Measurements from ENCODE around the gene ZNF792.
"Not testable (repeated sequence)": the region's sequence is repeated elsewhere in the genome, so short reads cannot be mapped to it uniquely, and the experiment has no call there.

The ZNF792 gene

GRCh38 chr19:34963573-34964406, at the start of gene ZNF792:
Gene ZNF792 (minus strand): TSS chr19:34964229. CDS start chr19:34963662, 567 bp downstream.
- in situ Hi-C loops (cut with MboI; ENCODE audit: low sequenced_read_pairs), result no loop called here

DNA sequence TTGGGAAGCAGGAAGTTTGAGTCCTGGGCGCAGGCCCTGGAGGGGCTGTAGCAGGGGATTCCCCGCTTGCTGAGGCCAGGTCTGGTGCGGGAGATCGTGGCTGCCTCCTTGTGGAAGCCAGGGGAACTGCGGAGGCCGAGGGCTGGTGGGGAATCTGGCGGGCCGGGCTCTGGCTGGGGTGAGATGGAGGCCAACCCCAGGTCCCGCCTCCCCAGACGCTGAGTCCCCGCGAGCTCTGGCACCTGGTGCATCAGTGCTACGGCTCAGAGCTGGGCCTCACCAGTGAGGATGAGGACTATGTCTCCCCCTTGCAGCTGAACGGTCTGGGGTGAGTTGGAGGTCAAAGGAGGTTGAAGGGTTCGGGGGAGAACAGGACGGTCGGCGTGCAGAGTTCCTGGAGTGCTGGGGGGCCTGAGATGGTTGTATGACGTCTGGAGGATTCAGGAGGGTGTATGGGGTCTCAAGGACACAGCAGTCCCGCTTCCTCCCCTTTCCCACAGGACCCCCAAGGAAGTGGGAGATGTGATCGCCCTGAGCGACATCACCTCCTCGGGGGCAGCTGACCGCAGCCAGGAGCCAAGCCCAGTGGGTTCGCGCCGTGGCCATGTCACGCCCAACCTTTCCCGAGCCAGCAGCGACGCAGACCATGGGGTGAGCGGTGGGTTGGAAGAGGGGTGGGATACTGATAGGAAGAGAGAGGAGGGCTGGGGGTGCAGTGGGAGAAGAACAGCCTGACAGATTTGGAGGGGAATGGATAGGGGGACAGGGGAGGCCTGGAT, 49.2 kb upstream of the ZNF792 start:
- in situ Hi-C loops (cut with MboI; ENCODE audit: low sequenced_read_pairs), result no loop called here

- in situ Hi-C loops (cut with MboI; ENCODE audit: low sequenced_read_pairs), result no loop called here
Observed at GRCh38 chr19:35011737-35012682, 48.0 kb upstream of the ZNF792 start.

DNA sequence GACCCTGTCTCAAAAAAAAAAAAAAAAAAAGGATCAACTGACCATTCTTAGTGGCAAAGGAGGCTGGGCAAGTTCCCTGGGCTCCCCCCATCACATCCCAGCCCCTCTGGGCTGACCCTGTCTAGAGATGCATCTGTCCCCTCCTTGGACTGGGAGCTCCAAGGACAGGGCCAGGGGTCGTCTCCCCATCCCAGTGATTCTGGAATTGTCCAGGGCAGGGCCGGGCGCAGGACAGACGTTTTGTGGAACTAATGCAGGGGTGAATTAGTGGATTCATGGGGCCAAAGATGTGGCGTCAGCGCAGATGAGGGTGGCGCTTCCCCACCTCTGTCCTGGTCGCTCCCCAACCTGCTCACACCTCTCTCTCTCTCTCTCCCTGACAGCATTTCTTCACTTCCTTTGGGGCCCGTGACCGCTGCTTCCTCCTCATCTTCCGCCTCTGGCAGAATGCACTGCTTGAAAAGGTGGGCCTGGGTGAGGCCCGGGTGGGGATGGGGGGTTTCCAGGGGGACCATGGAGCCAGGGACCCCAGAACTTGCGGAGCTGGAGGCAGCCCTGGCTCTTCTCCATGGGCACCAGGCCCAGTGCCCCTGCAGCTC, 47.2 kb upstream of the ZNF792 start:
- in situ Hi-C loops (cut with MboI; ENCODE audit: low sequenced_read_pairs), result no loop called here

DNA sequence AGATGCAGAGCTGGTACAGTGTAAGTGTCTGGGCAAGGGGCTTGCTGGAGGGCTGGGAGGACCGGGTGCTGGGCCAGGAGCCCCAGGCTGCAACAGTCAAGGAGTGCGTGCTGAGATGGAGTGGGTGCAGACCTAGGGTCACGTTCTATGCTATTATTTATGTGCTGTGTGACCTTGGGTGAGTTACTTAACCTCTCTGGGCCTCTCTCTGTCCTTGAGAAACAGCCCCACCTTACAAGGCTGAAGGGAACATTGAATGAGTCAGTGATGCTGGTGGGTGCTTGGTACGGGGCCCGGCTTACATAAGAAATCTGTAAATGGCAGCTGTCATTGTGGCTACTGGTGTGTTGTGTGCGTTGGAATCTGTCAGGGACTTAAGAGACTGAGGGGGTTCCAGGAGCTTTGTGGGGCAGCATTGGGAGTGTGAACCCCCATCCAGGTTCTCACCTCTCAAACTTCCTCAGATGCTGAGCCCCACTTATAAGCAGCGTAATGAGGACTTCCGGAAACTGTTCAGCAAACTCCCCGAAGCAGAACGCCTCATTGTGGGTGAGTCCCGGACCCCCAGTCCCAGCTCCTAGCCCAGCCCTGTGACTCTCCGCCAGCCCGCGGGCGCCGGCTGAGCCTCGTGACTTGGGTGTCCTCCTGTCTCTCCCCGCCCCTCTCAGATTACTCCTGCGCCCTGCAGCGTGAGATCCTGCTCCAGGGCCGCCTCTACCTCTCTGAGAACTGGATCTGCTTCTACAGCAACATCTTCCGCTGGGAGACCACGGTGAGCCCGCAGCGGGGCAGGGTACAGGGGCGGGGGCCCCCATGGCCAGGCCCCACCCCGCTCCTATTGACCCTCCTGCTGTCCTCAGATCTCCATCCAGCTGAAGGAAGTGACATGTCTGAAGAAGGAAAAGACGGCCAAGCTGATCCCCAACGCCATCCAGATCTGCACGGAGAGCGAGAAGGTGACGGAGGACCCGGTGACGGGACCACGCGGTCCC, 45.7 kb upstream of the ZNF792 start:
- in situ Hi-C loops (cut with MboI; ENCODE audit: low sequenced_read_pairs), result no loop called here

DNA sequence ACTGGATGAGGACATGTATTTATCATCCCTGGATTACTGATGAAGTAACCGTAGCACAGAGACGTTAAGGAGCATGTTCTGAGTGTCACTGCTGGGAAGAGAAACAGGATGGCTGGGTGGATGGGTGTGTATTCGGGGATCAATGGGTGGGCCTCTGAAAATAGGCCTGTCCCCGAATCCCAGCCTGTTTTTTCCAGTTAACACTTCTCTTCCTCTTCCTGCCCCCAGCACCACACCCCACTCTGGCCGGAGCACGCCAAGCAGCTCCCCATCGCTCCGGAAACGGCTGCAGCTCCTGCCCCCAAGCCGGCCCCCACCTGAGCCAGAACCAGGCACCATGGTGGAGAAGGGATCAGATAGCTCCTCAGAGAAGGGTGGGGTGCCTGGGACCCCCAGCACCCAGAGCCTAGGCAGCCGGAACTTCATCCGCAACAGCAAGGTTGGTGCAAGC, 44.9 kb upstream of the ZNF792 start:
- in situ Hi-C loops (cut with MboI; ENCODE audit: low sequenced_read_pairs), result no loop called here

DNA sequence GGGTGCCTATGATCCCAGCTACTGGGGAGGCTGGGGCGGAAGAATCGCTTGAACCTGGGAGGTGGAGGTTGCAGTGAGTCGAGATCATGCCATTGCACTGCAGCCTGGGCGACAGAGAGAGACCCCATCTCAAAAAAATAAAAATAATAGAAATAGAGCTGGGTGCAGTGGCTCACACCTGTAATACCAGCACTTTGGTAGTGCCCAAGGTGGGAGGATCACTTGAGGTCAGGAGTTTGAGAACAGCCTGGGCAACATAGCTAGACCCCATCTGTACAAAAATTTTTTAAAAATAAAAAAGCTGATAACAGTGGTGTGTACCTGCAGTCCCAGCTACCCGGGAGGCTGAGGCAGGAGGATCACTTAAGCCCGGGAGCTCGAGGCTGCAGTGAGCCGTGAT, 43.4 kb upstream of the ZNF792 start:
- in situ Hi-C loops (cut with MboI; ENCODE audit: low sequenced_read_pairs), result not testable (repeated sequence)

DNA sequence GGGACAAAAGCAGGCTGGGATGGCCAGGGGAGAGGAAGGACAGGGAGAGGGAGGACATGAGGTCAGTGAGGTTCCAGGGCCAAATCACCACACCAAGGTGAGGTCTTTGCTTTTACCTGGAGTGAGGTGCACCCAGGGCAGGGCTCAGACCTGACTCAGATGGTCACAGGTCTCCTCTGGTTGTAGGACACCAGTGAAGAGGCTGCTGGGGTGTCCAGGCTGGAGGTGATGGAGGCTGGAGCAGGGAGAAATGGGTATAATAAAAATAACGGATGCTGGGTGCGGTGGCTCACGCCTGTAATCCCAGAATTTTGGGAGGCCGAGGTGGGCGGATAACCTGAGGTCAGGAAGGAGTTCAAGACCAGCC, 43.0 kb upstream of the ZNF792 start:
- in situ Hi-C loops (cut with MboI; ENCODE audit: low sequenced_read_pairs), result no loop called here

- in situ Hi-C loops (cut with MboI; ENCODE audit: low sequenced_read_pairs), result no loop called here
Observed at GRCh38 chr19:35006342-35006998, 42.4 kb upstream of the ZNF792 start.

- in situ Hi-C loops (cut with MboI; ENCODE audit: low sequenced_read_pairs), result not testable (repeated sequence)
Observed at GRCh38 chr19:35006007-35006341, 41.9 kb upstream of the ZNF792 start.

GRCh38 chr19:35005256-35005977, 41.4 kb upstream of the ZNF792 start:
- in situ Hi-C loops (cut with MboI; ENCODE audit: low sequenced_read_pairs), result no loop called here

DNA sequence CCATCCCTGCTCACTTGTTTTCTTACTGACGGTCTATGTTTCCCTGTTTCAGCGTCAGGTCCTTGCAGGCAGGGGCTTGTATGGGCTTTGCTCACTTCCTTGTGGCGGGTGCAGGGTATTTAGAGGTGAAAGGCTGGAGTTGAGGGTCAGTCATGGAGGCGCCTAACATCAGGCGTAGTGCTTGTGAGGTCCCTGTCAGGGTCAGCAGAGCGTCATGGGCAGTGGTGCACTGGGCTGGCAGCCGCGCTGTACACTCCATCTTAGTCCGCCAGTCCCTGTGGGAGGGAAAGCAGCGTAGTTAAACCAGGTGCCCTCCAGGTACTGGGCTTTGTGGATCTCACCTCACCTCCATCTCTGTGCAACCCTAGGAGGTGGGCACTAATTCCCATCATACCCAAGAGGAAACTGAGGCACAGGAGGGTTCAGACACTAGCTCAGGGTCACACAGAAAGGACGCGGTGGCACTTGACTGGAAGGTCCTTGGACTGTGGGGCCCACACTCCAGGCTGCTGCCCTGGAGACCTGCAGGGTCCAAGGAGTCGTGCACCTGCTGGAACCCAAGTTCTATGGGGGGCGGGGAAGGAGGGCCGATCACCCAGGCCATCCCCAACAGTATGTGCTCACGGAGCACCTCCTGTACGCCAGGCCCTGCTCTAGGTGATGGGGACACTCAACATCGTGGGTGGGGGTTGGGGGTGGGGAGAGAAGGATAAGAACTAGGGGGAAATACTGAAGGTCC, 40.7 kb upstream of the ZNF792 start:
- in situ Hi-C loops (cut with MboI; ENCODE audit: low sequenced_read_pairs), result no loop called here

DNA sequence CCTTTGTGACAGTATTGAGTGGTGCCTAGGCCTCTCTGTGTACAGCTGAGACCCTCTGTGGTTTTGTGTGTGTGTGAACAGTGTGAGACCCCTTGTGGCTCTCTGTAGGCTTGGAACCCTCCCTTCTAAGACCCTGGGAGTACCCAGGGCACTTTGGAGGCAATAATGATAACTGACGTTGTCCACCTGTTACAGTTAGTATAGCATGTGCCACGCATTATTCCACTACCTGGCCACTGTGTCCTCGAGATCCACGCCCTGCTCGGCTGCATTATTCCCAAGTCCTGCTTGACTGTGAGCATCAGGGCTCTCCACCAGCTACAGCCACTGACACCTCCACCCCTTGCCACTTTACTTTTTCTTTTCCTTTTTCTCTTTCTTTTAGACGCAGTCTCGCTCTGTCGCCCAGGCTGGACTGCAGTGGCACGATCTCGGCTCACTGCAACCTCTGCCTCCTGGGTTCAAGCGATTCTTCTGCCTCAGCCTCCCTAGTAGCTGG, 38.1 kb upstream of the ZNF792 start:
- in situ Hi-C loops (cut with MboI; ENCODE audit: low sequenced_read_pairs), result no loop called here

DNA sequence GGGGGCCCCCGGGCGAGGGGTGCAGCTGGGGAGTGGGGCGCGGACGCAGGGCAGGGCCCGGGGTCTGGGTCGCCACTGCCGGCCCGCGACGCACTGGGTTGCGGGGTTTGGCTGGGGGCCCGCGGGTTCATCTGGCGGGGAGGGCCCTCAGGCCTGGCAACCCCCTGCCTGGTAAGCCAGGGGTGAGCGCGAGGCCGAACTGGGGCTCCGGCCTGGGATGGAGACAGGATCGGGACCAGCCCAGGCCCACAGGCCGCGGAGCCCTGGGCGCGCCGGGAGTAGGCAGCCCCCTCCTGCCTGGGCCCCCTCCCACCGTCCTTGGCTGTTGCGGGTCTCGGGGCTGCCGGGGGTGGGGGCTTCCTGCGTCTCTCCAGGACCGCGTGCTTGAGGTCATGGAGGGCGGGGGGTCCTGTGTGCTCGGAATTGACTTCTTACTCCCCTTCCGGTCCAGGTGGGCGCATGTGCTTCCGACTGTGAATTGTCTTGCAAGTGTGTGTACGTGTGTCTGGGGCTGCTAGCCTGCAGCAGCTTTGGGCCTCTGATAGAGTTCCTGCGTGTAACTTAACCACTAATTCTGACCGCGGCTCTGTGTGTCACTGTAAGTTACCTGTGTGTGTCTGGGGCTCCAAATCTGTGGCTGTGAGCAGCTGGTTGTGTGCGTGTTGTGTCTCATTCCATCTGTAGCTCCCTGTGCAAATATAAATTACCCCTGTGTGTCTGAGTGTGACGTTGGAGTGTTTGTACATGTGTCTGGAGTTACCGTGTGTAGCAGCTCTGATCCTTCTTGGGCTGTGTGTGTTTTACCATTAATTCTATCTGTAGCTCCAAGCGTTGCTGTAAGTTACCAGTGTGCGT, 36.8 kb upstream of the ZNF792 start:
- in situ Hi-C loops (cut with MboI; ENCODE audit: low sequenced_read_pairs), result no loop called here

GRCh38 chr19:35000338-35000646, 36.3 kb upstream of the ZNF792 start:
- in situ Hi-C loops (cut with MboI; ENCODE audit: low sequenced_read_pairs), result no loop called here

- in situ Hi-C loops (cut with MboI; ENCODE audit: low sequenced_read_pairs), result no loop called here
Observed at GRCh38 chr19:34999498-35000337, 35.7 kb upstream of the ZNF792 start, which contains the start of gene GRAMD1A. Gene GRAMD1A (plus strand): TSS chr19:35000323. CDS start chr19:35000479, 156 bp downstream.

Data from hTERT RPE-1 (cell line).